Ishikawa (cell line): ENCODE data around the gene QTRT2.

Experiments used
- CEBPB ChIP-seq: IDR thresholded peaks from 2 replicates; pipeline ENCODE4 v1.6.1; 2012
- CREB1 ChIP-seq: IDR thresholded peaks from 2 replicates; pipeline ENCODE4 v1.6.1; 2012; ENCODE audit warnings: low read depth

GRCh38 chr3:114093016-114093380 lies 36.5 kb downstream of the QTRT2 start:
- TF ChIP-seq CREB1 (no peak), CEBPB (no peak)
